Memory B cell (primary cell): ENCODE data around the gene TMEM244.
"Not testable (repeated sequence)": the region's sequence is repeated elsewhere in the genome, so short reads cannot be mapped to it uniquely, and the experiment has no call there.

ENCODE experiments used
- ATAC-seq: fragments of 150-1000 bp; cut with Tn5 transposase; 2 replicates; pipeline ENCODE4 v1.10.0; 2021; ENCODE audit warnings: low read depth, mild to moderate bottlenecking, moderate library complexity
- DNase-seq, 2 donors: peaks; one replicate each; pipeline ENCODE4 v3.0.0; 2022; ENCODE audit warnings: low spot score in 2 of 2
- H3K27ac Mint-ChIP-seq: one replicate; pipeline ENCODE4 v1.8.0; 2022; ENCODE audit warnings: mild to moderate bottlenecking, moderate library complexity, mixed read lengths
- H3K27me3 Mint-ChIP-seq: one replicate; pipeline ENCODE4 v1.8.0; 2022; ENCODE audit warnings: mixed read lengths
- H3K36me3 Mint-ChIP-seq: one replicate; pipeline ENCODE4 v1.8.0; 2022; ENCODE audit warnings: mild to moderate bottlenecking, mixed read lengths
- H3K4me1 Mint-ChIP-seq: one replicate; pipeline ENCODE4 v1.8.0; 2022; ENCODE audit warnings: mixed read lengths
- H3K4me3 Mint-ChIP-seq: one replicate; pipeline ENCODE4 v1.8.0; 2022; ENCODE audit warnings: mild to moderate bottlenecking, moderate library complexity, mixed read lengths
- H3K9me3 Mint-ChIP-seq: one replicate; pipeline ENCODE4 v1.8.0; 2022; ENCODE audit warnings: mixed read lengths

TMEM244 gene

DNA sequence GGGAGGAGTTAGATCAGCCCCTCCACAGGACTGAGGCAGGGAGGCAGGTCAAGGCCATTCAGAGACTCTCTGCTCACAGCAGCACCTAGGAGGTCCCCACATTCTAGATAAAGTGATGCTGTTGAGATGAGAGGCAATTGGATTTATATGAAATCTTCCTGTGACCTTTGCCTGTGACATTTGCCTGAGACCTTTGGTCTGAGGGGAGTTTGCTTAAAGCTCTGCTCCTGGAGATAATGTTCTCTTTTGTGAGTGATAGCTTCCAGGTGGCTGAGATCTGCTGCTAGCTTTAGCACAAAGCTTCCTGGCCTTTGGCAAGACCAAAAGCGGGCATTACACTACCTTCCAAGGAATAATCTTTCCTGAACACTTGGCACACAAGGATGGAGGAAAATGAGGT, 43.3 kb downstream of the TMEM244 start:
- peaks cover 14% of the 10 kb centered on the region for H3K27me3 Mint-ChIP-seq
- H3K27ac Mint-ChIP-seq, result no peak overlapping the region
- H3K36me3 Mint-ChIP-seq, result no peaks in the 10 kb centered on the region
- no peaks in the 10 kb centered on the region for H3K9me3 Mint-ChIP-seq
- ATAC-seq (no peak), DNase-seq (no peak)
- no peak overlapping the region for H3K4me3 Mint-ChIP-seq
- H3K4me1 Mint-ChIP-seq, result no peaks in the 10 kb centered on the region

DNA sequence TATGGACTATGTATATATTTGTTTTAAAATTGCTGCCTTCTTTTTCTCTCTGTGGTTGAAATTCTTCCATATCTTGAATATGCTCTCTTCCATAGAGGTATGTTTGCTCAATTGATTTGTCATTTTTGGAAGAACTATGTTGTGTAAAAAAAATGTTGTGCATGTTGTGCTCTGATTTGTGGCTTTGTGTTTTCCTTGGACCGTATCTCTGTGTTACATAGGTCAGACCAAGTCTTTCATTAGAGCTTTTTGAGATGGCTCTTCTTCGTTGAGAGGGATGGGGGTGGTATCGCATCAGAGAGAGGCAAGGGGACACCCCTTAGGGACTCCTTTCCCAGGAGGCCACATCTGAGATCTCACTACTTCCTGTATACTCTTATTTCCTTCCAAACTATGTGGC, 43.8 kb downstream of the TMEM244 start:
- no peak for ATAC-seq
- Mint-ChIP-seq H3K27ac (no peak overlapping the region), H3K9me3 (no peaks in the 10 kb centered on the region), H3K4me3 (no peak overlapping the region), H3K36me3 (no peaks in the 10 kb centered on the region), H3K27me3 (peaks cover 14% of the 10 kb centered on the region), H3K4me1 (no peaks in the 10 kb centered on the region)
- no peak for DNase-seq

DNA sequence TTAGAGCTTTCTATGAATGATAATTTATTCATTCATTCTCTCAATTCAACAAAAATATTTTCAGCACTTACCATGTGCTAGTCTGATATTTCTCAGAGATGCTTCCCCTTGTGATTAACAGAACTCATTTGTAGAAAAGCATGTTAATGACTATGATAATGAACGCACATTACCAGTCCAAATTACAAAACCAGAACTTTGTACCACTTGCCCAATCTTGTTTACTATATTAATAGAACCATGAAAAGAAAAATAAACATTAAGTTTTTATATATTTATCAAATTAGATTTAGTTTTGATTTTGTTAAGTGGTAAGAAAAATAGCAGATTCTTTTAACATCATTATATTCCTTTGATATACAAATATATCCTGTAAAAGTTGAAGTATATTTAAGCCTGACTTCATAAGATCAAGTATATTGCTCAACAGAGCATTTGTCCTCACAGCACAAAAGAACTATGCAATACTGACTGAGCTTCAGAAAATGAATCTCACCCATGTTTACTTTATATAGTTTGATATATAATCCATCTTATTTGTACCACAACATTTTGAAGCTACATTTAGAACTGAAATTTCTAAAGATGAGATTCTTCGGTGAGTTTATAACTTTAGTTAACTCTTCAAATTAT, 48.9 kb downstream of the TMEM244 start:
- Mint-ChIP-seq H3K4me3 (no peak overlapping the region), H3K4me1 (no peaks in the 10 kb centered on the region), H3K36me3 (no peaks in the 10 kb centered on the region), H3K27me3 (peaks cover 5% of the 10 kb centered on the region), H3K9me3 (peaks cover 7% of the 10 kb centered on the region), H3K27ac (no peak overlapping the region)
- ATAC-seq (no peak), DNase-seq (no peak)

DNA sequence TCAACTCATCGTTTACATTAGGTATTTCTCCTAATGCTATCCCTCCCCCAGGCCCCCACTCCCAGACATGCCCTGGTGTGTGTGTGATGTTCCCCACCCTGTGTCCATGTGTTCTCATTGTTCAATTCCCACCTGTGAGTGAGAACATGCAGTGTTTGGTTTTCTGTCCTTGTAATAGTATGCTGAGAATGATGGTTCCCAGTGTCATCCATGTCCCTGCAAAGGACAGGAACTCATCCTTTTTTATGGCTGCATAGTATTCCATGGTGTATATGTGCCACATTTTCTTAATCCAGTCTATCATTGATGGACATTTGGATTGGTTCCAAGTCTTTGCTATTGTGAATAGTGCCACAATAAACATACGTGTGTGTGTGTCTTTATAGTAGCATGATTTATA, 54.0 kb downstream of the TMEM244 start:
- peaks cover 12% of the 10 kb centered on the region for H3K27me3 Mint-ChIP-seq
- H3K9me3 Mint-ChIP-seq, result peaks cover 10% of the 10 kb centered on the region
- not testable (repeated sequence) for DNase-seq, H3K36me3 Mint-ChIP-seq, ATAC-seq, H3K4me3 Mint-ChIP-seq, H3K4me1 Mint-ChIP-seq, H3K27ac Mint-ChIP-seq

DNA sequence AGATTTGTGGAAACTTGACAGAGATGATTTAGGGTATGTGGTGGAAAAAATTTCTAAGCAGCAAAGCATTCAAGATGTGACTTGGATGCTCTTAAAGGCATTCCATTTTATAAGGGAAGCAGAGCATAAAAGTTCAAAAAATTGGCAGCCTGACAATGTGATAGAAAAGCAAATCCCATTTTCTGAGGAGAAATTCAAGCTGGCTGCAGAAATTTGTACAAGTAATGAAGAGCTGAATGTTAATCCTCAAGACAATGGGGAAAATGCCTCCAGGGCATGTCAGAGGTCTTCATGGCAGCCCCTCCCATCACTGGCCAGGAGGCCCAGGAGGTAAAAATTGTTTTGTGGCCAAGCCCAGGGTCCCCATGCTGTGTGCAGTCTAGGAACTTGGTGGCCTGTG, 58.2 kb downstream of the TMEM244 start:
- not testable (repeated sequence) for H3K4me3 Mint-ChIP-seq, H3K4me1 Mint-ChIP-seq, H3K27ac Mint-ChIP-seq, DNase-seq, H3K9me3 Mint-ChIP-seq, ATAC-seq, H3K36me3 Mint-ChIP-seq
- peaks cover 11% of the 10 kb centered on the region for H3K27me3 Mint-ChIP-seq

DNA sequence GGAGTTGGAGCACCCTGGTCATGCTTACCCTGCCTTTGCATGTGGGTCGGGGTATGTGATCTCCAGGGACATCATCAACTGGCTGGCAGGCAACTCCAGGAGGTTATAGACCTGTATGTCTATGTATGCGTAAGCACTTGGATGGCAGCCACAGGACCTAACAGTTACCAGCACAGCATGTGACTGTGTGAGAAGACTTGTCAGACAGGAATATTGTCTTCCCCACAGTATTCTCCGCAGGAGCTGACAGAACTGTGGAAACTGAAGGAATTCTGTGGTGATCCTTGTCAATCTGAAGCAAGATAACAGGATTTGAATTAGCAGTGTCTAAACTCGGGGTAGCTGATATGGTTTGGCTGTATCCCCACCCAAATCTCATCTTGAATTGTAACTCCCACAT, 59.2 kb downstream of the TMEM244 start:
- ATAC-seq (no peak), DNase-seq (no peak)

DNA sequence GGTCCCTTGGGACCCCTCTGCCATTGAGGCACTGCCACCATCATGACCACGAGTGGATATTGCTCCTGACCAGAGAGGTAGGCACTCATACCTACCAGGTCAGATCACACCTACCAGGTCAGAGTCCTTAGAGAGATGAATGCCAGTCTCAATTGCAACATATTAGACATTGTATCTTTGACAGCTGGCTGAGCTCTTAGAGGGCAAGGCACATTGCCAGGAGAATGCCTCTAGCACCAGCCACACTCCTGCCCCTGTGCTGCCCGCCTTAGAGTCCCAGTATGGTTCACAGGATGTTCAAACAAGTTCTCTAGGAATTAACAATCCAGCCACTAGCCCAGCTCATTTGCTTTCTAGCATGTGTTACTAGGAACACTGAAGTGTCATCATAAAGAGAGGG, 65.9 kb downstream of the TMEM244 start:
- Mint-ChIP-seq H3K9me3 (peaks cover 1% of the 10 kb centered on the region), H3K36me3 (no peaks in the 10 kb centered on the region), H3K27me3 (peaks cover 9% of the 10 kb centered on the region), H3K4me1 (peaks cover 9% of the 10 kb centered on the region), H3K27ac (no peak overlapping the region), H3K4me3 (no peak overlapping the region)
- DNase-seq, result no peak
- ATAC-seq, result no peak

More for the DNA sequence above, 59.2 kb downstream of the TMEM244 start:
- H3K4me3 Mint-ChIP-seq, result no peak overlapping the region
- H3K9me3 Mint-ChIP-seq, result peaks cover 3% of the 10 kb centered on the region
- H3K27ac Mint-ChIP-seq, result no peak overlapping the region
- H3K27me3 Mint-ChIP-seq, result peaks cover 11% of the 10 kb centered on the region
- no peaks in the 10 kb centered on the region for H3K4me1 Mint-ChIP-seq
- peaks cover 4% of the 10 kb centered on the region for H3K36me3 Mint-ChIP-seq

DNA sequence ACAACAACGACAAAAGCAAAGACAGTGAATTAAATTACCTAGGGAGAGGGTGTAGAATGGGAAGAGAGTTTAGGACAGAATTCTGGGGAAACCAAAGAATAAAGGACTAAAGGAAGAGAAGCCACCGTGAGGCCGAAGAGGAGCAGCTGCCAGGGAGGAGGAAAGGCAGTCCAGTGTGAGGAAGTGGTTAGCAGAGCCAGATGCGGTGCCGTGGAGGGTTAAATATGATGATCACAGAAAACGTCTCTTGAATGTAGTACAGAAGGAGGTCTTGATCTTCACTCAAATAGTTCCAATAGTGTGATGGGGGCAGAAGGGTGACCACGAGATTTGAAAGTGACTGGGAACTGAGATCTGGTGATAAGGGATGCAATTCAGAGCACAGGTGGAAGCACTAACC, 67.7 kb downstream of the TMEM244 start:
- ATAC-seq (no peak), DNase-seq (no peak)
- H3K36me3 Mint-ChIP-seq, result no peaks in the 10 kb centered on the region
- H3K9me3 Mint-ChIP-seq, result peaks cover 1% of the 10 kb centered on the region
- no peak overlapping the region for H3K27ac Mint-ChIP-seq
- no peak overlapping the region for H3K4me3 Mint-ChIP-seq
- H3K27me3 Mint-ChIP-seq, result peaks cover 9% of the 10 kb centered on the region
- H3K4me1 Mint-ChIP-seq, result peaks cover 9% of the 10 kb centered on the region

DNA sequence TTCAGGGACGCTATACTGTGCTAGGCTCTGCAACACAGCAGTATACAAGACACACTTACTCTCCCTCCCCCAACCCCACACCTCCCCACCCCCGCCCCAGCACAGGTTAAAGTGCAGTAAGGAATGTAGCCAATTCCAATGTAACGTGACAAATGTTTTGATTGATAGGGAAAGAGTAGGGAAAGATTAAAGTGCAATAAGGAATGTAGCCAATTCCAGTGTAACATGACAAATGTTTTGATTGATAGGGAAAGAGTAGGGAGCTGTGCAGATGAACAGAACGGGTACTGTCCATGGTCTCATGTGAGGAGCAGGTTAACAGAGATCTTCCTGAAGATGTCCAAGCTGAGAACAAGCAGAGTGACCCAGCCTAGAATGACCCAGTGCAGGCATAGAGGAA, 69.1 kb downstream of the TMEM244 start:
- H3K27me3 Mint-ChIP-seq, result peaks cover 9% of the 10 kb centered on the region
- no peak overlapping the region for H3K4me3 Mint-ChIP-seq
- H3K36me3 Mint-ChIP-seq, result no peaks in the 10 kb centered on the region
- H3K27ac Mint-ChIP-seq, result no peak overlapping the region
- H3K4me1 Mint-ChIP-seq, result peaks cover 9% of the 10 kb centered on the region
- H3K9me3 Mint-ChIP-seq, result peaks cover 1% of the 10 kb centered on the region
- no peak for DNase-seq
- no peak for ATAC-seq

DNA sequence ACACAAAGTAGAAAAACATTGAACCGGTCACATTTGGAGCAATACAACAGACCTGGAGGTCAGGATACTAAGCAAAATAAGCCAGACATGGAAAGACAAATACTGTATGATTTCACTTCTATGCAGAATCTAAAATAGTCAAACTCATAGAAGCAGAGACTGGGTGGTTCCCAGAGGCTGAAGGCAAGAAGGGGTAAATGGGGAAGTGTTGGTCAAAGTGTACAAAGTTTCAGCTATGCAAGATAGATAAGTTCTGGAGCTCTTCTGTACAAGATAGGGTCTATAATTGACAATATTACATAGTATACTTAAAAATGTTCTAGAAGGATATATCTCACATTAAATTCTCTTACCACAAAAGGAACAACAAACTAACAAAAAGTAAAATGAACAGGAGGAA, 70.3 kb downstream of the TMEM244 start:
- H3K27ac Mint-ChIP-seq, result no peak overlapping the region
- peaks cover 1% of the 10 kb centered on the region for H3K9me3 Mint-ChIP-seq
- peaks cover 9% of the 10 kb centered on the region for H3K27me3 Mint-ChIP-seq
- no peaks in the 10 kb centered on the region for H3K36me3 Mint-ChIP-seq
- no peak for DNase-seq
- no peak for ATAC-seq
- H3K4me3 Mint-ChIP-seq, result no peak overlapping the region
- H3K4me1 Mint-ChIP-seq, result peaks cover 9% of the 10 kb centered on the region

DNA sequence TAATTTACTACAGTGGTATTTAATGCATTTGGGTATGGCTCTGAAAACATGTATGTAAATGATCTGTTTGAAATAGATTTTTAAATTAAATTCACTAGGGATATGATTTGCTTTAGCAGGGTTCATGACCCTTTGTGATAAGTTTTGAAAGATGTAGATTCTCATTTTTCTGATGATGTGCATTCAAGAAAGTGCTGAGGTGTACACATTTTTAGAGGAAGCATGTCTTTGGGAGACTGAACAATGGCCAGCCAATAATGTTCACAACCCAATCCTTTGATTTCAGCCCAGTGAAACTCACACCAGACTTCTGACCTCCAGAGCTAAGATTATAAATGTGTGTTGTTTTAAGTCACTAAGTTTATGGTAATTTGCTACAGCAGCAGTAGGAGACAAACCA, 71.1 kb downstream of the TMEM244 start:
- no peak overlapping the region for H3K27ac Mint-ChIP-seq

DNA sequence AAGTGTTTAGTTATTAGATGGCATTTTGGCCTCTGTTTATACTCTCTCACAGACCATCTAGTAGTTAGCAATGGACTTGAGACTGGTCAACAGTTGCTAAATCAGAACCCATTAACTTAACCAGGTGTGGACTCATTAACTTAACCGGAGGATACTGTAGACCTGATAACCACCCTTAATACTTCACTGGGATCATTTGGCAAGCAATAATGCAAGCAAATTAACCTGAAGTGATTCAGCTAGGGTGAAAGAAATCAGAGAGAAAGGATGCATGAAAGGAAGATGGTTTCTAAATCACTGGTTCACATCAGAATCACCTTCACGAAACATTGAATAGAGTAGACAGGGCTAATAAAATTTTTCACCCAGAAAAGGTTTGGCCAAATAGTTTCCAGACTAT, 73.3 kb downstream of the TMEM244 start:
- Mint-ChIP-seq H3K4me1 (peaks cover 4% of the 10 kb centered on the region), H3K9me3 (peaks cover 1% of the 10 kb centered on the region), H3K27ac (no peak overlapping the region), H3K27me3 (peaks cover 7% of the 10 kb centered on the region), H3K36me3 (no peaks in the 10 kb centered on the region), H3K4me3 (no peak overlapping the region)
- ATAC-seq (no peak), DNase-seq (no peak)

More for the DNA sequence above, 71.1 kb downstream of the TMEM244 start:
- Mint-ChIP-seq H3K9me3 (peaks cover 1% of the 10 kb centered on the region), H3K36me3 (no peaks in the 10 kb centered on the region), H3K4me1 (peaks cover 9% of the 10 kb centered on the region), H3K4me3 (no peak overlapping the region), H3K27me3 (peaks cover 11% of the 10 kb centered on the region)
- DNase-seq (no peak), ATAC-seq (no peak)

DNA sequence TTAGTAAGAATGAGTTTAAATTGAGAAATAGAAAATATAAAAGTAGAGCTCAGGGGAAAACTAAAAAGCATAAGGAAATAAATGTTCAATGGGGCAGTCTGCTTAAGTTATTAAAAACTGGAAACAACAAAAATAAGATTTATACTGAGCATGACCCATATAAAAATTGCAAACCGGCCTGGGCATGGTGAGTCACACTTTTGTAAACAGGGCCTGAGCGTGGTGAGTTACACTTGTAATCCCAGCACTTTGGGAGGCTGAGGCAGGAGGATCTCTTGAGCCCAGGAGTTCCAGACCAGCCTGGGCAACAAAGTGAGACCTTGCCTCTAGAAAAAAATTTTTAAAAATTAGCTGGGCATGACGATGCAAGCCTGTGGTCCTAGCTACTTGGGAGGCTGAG, 74.6 kb downstream of the TMEM244 start:
- no peak for ATAC-seq
- Mint-ChIP-seq H3K27ac (no peak overlapping the region), H3K4me3 (no peak overlapping the region), H3K9me3 (no peaks in the 10 kb centered on the region), H3K4me1 (no peaks in the 10 kb centered on the region), H3K27me3 (peaks cover 5% of the 10 kb centered on the region), H3K36me3 (no peaks in the 10 kb centered on the region)
- no peak for DNase-seq

DNA sequence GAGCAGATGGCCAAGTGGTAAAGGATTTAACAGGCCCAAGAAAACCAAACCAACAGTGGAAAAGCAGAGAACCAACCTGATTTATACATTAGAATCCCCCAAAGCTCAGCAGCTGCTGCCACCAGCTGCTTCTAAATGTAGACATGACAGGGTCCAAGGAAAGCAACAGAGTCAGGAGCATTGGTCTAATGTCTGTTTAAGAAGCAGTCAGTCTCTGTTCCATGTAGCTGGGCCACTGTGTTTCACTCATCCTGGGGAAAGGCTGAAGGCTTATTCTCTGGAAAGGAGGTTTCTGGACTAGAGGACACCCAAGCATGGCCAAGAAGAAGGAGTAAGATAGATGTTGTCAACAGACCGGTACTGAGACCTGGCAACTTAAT, 75.4 kb downstream of the TMEM244 start:
- Mint-ChIP-seq H3K4me3 (no peak overlapping the region), H3K27ac (no peak overlapping the region), H3K4me1 (no peaks in the 10 kb centered on the region)

DNA sequence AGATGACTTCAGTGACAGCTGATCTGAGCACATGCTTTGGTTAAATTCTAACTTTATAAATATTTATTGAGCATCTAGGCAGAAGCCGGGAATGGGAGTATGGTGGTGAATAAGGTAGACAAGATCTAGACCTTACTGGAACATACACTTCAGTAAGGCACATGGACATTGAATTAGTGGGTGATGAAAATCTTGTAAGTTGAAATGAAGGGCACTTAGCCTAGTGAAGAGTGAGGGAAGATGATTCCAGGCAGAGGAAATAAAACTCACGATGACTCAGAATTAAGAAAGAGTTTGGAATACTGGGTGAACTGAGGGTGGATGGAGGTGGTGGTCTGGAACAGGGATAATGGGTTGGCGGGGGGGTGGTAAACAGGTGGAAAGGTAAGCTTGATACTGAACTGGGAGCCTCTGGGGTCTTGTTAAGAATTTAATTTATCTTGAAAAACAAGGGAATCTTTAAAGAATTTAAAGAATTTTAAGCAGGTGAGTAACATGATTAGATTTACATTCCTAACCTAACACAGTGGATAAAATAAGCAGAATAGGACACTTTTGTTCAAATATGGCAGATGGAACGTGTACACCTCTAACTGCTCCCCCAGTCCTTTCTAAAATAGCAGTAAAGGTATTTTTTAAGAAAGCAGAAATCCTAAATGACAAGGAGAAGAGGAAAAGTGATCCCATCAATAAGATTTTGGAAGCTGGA, 75.9 kb downstream of the TMEM244 start:
- Mint-ChIP-seq H3K4me1 (no peaks in the 10 kb centered on the region), H3K4me3 (no peak overlapping the region), H3K27ac (no peak overlapping the region), H3K9me3 (no peaks in the 10 kb centered on the region), H3K27me3 (peaks cover 5% of the 10 kb centered on the region), H3K36me3 (no peaks in the 10 kb centered on the region)
- ATAC-seq (no peak), DNase-seq (no peak)

More for the DNA sequence above, 75.4 kb downstream of the TMEM244 start:
- peaks cover 5% of the 10 kb centered on the region for H3K27me3 Mint-ChIP-seq
- H3K36me3 Mint-ChIP-seq, result no peaks in the 10 kb centered on the region
- DNase-seq (no peak), ATAC-seq (no peak)
- H3K9me3 Mint-ChIP-seq, result no peaks in the 10 kb centered on the region
